CD4-positive, alpha-beta T cell treated with Interleukin-4 for 4 hours (primary cell): Measurements from ENCODE around the gene PIP5K1A.
"Not testable (repeated sequence)": the region's sequence is repeated elsewhere in the genome, so short reads cannot be mapped to it uniquely, and the experiment has no call there.

Experiments
- DNase-seq: peaks from one replicate; pipeline ENCODE4 v3.0.0-alpha.2; 2020

Gene PIP5K1A

GRCh38 chr1:151254217-151255213 is 56.2 kb downstream of the PIP5K1A start, which contains the start of gene PSMD4:
TSS of gene PSMD4 (plus strand) at chr1:151254734. CDS start at chr1:151254783, 49 bp downstream.
- peak; percentile 96 for DNase-seq

GRCh38 chr1:151255381-151255780 is 57.0 kb downstream of the PIP5K1A start:
- no peak for DNase-seq

GRCh38 chr1:151259351-151259750 is 61.0 kb downstream of the PIP5K1A start:
- DNase-seq = no peak

GRCh38 chr1:151265446-151266236 is 67.3 kb downstream of the PIP5K1A start:
- no peak for DNase-seq

DNA sequence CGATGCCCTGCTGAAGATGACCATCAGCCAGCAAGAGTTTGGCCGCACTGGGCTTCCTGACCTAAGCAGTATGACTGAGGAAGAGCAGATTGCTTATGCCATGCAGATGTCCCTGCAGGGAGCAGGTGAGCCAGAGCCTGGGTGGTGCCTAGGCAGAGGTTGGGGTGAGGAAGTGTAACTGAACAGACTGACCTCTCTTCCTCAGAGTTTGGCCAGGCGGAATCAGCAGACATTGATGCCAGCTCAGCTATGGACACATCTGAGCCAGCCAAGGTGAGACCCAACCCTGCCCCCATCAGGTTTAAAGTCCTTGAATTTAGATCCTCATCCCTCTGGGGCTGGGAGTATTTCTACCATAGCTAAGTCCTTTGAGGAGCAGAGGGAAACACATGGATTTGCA is 68.0 kb downstream of the PIP5K1A start:
- DNase-seq = no peak

GRCh38 chr1:151266821-151267220 is 68.5 kb downstream of the PIP5K1A start:
- no peak for DNase-seq

DNA sequence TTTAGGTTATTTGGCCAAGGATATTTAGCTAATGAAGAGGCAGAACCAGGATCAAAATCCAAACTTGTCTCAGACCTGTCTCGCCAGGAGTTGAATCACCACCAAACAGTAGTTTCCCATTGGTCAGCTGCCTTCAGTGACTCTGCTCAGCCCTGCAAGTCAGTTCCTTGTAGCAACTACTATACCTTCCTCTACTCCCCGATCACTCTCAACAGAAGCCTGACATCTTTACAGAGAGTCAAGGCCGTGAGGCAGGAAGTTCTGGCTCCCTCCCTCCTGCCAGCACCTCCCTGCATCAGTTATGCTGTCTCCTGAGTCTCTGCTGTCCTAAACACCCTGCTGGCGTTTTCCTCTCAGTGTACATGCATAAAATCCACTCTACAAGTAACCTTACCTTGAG is 69.4 kb downstream of the PIP5K1A start:
- no peak for DNase-seq

DNA sequence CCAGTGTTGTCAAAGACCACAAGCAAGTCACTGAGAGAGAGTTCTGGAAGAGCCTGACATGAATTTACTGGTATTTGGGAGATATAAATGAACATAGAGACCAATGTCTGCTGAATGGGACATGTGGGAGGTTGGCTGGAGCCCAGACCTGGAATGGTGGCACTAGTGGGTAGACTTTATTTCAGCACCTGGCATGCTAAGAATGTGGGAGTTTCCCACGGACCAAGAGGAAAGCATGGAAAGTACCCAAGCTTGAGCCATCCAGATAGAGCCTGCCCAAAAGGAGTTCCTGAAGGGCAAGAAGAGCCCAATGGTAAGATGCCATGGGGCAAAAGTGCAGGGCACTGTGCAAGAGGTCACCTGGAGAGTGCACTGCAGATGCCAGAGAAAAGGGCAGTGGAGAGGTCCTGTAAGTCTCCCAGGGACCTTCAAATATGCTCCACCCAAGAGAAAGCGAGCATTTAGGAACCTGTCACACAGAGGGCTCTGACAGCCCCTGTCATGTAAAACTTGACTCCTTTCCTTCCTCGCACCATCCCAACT is 75.6 kb downstream of the PIP5K1A start:
- no peak for DNase-seq

DNA sequence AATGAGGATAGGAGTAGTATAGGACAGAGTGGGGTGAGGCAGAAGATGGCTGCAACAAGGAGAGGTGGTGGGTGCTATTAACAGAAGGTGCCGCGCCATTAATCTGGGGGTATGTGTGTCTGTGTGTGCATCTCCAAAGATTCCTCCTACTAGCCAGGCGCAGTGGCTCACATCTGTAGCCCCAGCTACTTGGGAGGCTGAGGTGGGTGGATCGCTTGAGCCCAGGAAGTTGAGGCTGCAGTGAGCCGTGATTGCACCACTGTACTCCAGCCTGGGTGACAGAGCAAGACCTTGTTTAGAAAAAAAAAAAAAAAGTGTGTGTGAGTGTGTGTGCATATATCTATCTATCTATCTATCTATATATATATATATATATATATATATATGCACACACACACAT is 77.0 kb downstream of the PIP5K1A start:
- not testable (repeated sequence) for DNase-seq

GRCh38 chr1:151277249-151277648 is 78.9 kb downstream of the PIP5K1A start:
- no peak for DNase-seq

DNA sequence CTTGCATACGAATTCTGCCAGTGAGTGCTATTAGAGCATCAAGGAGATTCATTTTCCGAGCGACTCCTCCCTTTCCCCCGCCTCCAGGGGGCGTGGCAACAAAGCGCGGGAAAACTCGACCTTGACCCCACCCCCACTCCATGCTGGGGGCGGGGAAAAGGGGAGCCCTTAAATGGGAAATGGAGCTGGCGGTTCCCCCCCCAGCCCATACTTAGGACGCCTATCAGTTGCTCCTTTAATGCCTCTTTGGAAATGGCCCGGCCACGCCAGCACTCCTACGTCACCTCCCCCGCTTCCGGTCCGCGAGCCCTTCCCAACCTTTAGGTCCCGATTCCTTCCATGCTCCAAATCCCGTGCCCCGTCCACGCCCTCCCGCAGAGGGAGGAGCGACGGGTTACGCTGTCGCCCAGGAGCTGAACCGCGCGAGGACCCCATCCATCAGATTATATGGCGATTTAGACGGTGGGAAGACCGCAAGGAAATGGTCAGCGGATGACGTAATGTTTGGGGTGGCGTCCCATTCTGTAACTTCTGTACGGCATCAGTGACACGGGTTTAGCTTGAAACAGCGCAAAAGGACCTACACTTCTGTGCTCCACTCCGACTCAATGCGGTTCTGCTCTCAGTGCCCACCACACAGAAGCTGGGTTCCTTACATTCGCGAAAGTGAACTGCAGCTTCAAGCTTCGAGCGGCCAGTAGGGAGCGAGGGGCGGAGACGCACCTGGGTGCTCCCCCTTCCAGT is 83.0 kb downstream of the PIP5K1A start:
- DNase-seq = peak; percentile 96

DNA sequence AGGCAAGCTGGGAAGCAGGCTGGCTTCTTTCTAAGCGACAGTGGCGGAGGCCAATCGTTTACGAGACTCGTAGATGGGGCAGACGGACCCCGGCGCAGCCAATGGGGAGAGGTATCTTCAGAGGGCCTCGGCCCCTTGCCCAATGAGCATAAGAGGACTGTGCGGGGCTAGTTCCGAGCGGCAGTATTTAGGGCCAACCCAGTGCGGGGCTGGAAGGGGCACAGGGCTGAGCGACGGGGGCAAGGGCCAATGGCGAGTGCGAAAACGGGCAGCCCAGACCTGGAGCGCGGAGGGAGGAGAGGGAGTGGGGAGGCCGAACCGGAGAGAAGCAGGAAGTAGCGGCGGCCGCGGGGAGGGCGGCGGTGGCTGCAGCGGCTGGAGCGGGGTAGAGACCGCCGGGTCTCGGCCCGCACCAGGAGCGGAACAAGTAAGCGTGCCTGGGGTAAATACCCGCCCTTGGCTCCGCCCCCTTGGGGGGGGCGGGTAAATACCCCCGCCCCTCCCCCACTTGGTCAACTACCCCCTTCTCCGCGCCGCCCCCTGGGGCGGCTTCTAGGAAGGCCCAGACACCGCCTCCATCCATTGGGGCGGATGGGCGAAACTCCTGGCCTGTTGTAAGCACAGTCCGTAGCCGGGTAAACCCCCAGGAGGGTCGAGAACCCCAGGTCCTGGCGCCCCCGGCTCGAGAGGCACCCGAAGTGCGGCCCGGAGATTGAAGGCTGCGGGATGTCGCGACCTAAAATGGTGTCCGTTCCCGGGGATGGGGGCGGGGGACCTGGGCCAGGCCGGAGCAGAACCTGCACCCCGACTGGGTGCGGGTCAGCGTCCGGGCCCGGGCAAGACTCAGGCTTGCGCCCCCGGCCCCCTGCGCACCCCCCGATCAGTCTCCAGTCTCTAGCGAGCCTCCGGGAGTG is 83.9 kb downstream of the PIP5K1A start, which contains the start of gene ZNF687:
Gene ZNF687, plus strand, starts transcription at position 331 of the 914 bp plus-strand sequence. CDS start 3,993 bp downstream, outside the sequence.
- DNase-seq = peak; percentile 100

- DNase-seq = no peak
Observed at GRCh38 chr1:151282883-151283725, 84.8 kb downstream of the PIP5K1A start.

DNA sequence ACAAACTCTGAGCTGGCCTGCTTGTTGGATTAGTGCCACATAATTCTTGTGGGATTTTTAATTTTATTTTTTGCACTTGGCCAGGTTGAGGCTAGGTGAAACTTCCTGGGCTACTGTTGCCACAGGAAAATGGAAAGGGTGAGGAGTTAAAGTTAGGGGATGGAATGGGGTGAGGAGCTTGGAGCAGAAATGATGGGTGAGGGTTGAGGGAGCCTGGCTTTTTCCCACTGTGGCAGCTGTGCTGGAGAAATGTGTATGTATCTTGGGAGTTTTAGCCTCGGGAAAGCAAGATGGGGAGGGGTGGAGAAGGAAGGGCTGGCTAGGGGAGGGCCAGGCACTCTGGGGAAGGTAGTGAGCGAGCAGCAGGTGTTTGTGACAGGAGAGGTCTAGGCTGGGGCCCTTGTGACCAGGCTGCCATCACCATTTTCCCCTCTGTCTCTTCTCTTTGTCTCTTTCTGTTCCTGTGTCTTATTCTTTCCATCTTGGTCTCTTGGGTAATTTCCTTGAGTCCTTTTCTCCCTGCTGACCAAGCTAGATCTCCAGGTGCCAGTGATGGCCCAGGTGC is 85.7 kb downstream of the PIP5K1A start:
- no peak for DNase-seq

GRCh38 chr1:151286619-151287340 is 88.4 kb downstream of the PIP5K1A start:
- no peak for DNase-seq

GRCh38 chr1:151287341-151287699 is 89.0 kb downstream of the PIP5K1A start:
- DNase-seq = no peak

DNA sequence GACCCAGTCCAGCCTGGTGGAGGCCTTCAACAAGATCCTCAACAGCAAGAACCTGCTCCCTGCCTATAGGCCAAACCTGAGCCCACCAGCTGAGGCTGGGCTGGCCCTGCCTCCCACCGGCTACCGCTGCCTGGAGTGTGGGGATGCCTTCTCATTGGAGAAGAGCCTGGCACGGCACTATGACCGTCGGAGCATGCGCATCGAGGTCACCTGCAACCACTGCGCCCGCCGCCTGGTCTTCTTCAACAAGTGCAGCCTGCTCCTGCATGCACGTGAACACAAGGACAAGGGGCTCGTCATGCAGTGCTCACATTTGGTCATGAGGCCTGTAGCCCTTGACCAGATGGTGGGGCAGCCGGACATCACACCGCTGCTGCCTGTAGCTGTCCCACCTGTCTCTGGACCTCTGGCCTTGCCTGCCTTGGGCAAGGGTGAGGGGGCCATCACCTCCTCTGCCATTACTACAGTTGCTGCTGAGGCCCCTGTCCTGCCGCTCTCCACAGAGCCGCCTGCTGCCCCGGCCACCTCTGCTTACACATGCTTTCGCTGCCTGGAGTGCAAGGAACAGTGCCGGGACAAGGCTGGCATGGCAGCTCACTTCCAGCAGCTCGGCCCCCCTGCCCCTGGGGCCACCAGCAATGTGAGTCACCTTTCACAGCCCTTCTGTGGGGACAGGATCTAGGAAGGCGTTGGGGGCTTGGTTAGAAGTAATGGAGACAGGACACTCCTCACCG is 89.6 kb downstream of the PIP5K1A start:
- no peak for DNase-seq

DNA sequence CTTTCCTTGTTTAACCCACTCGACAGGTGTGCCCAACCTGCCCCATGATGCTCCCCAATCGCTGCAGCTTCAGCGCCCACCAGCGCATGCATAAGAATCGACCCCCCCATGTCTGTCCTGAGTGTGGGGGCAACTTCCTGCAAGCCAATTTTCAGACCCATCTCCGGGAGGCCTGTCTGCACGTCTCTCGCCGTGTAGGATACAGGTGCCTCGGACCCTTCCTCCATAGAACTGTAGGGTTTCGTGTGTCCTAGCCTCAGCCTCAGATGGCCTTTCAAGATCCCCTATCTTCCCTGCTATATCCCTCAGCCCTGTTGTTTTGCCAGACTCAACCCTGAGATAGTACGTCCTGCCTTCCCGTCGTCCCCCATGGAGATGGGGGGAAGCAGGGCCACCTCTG is 90.2 kb downstream of the PIP5K1A start:
- DNase-seq = no peak
